RWPE2 (cell line): ENCODE data around the gene ACTA1.

ENCODE experiments used
- ATAC-seq: fragments of 200-7000 bp; cut with Tn5 transposase; 3 replicates; pipeline ENCODE4 v1.9.1; 2021; ENCODE audit warnings: low read depth
- DNase-seq: peaks from one replicate; pipeline ENCODE4 v3.0.0-alpha.2; 2020; ENCODE audit warnings: low spot score
- H3K27ac ChIP-seq: fragments of 450-650 bp; 2 replicates; pipeline ENCODE4 v1.5.1; 2017; ENCODE audit warnings: mild to moderate bottlenecking; ENCODE audit not compliant: poor library complexity, severe bottlenecking
- H3K27me3 ChIP-seq: fragments of 250-450 bp; sonication (Bioruptor Pico); 2 replicates; pipeline ENCODE4 v1.5.1; 2021; ENCODE audit warnings: mild to moderate bottlenecking, moderate library complexity; ENCODE audit not compliant: insufficient read depth, poor library complexity, severe bottlenecking
- H3K36me3 ChIP-seq: fragments of 250-450 bp; sonication (Bioruptor Pico); 2 replicates; pipeline ENCODE4 v1.5.1; 2020; ENCODE audit warnings: low read depth, mild to moderate bottlenecking, moderate library complexity
- H3K4me1 ChIP-seq: fragments of 250-450 bp; sonication (Bioruptor Pico); 2 replicates; pipeline ENCODE4 v1.5.1; 2021; ENCODE audit warnings: mild to moderate bottlenecking, moderate library complexity; ENCODE audit not compliant: insufficient read depth, poor library complexity, severe bottlenecking
- H3K4me3 ChIP-seq: fragments of 250-450 bp; sonication (Bioruptor Pico); 2 replicates; pipeline ENCODE4 v1.5.1; 2021; ENCODE audit warnings: mild to moderate bottlenecking, moderate library complexity; ENCODE audit not compliant: severe bottlenecking
- H3K9me3 ChIP-seq: fragments of 250-450 bp; sonication (Bioruptor Pico); 2 replicates; pipeline ENCODE4 v1.5.1; 2021; ENCODE audit warnings: mild to moderate bottlenecking, moderate library complexity; ENCODE audit not compliant: severe bottlenecking
- TF ChIP-seq, protein P1 (sequence below): fragments of 450-650 bp; IDR thresholded peaks from one replicate; pipeline ENCODE4 v1.5.1; 2017; ENCODE audit warnings: mild to moderate bottlenecking, moderate library complexity; ENCODE audit not compliant: poor library complexity, severe bottlenecking

The ACTA1 gene

DNA sequence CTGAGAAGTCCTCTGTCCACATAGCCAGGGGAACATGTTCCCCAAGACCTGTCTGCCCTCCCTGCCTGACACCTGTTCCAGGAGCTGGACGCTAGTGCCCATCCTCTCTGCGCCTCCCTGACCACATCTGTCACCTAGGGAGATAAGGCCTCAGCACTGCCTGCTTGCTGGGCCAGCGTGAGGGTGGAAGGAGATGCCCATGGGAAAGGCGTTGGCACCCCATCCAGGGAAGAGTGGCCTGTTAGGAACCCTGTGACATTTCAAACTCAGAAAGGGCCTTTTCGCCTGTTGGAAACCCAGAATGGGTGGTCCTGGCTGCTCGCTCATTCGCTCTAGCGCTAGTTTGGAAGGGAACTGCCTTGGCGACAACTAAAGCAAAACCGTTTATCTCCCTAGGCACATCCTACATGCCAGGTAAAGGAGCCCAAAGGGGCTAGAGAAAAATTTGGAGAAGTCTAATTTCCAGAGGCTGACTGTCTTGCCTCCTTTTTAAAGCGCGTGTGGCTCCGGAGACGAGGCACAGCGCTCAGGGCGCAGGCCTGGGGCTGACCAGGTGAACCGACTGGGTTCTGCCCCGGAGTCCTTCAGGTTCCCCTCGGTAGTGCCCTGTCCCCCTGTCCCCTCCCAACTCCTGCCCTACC, 410 bp downstream of the ACTA1 start:
- H3K27me3 ChIP-seq, result peaks cover 53% of the 10 kb centered on the region
- no peaks in the 10 kb centered on the region for H3K9me3 ChIP-seq
- H3K27ac ChIP-seq, result no peak overlapping the region
- no peaks in the 10 kb centered on the region for H3K36me3 ChIP-seq
- H3K4me1 ChIP-seq, result no peaks in the 10 kb centered on the region
- H3K4me3 ChIP-seq, result no peak overlapping the region
- TF ChIP-seq, protein P1, sequence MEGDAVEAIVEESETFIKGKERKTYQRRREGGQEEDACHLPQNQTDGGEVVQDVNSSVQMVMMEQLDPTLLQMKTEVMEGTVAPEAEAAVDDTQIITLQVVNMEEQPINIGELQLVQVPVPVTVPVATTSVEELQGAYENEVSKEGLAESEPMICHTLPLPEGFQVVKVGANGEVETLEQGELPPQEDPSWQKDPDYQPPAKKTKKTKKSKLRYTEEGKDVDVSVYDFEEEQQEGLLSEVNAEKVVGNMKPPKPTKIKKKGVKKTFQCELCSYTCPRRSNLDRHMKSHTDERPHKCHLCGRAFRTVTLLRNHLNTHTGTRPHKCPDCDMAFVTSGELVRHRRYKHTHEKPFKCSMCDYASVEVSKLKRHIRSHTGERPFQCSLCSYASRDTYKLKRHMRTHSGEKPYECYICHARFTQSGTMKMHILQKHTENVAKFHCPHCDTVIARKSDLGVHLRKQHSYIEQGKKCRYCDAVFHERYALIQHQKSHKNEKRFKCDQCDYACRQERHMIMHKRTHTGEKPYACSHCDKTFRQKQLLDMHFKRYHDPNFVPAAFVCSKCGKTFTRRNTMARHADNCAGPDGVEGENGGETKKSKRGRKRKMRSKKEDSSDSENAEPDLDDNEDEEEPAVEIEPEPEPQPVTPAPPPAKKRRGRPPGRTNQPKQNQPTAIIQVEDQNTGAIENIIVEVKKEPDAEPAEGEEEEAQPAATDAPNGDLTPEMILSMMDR, result no peak
- no peak for DNase-seq
- ATAC-seq, result no peak

DNA sequence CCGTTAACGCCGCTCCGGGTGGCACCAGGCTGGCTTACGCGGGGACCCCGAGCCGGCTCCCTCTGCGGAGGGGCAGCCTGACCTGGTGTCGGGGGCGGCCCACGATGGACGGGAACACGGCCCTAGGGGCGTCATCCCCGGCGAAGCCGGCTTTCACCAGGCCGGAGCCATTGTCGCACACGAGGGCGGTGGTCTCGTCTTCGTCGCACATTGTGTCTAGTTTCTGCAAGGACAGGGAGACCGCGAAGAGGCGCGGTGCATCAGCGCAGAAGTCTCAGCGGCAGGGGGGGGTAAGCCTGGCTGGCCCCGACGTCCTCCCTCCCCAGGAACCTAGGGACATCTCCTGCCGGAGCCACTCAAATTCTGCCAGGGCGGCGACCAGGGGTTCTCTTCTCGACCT, 989 bp downstream of the ACTA1 start:
- H3K4me3 ChIP-seq, result no peak overlapping the region
- ATAC-seq (no peak), DNase-seq (no peak)
- TF ChIP-seq, protein P1, result no peak
- no peak overlapping the region for H3K27ac ChIP-seq
- no peaks in the 10 kb centered on the region for H3K36me3 ChIP-seq
- peaks cover 53% of the 10 kb centered on the region for H3K27me3 ChIP-seq
- H3K9me3 ChIP-seq, result no peaks in the 10 kb centered on the region
- no peaks in the 10 kb centered on the region for H3K4me1 ChIP-seq

DNA sequence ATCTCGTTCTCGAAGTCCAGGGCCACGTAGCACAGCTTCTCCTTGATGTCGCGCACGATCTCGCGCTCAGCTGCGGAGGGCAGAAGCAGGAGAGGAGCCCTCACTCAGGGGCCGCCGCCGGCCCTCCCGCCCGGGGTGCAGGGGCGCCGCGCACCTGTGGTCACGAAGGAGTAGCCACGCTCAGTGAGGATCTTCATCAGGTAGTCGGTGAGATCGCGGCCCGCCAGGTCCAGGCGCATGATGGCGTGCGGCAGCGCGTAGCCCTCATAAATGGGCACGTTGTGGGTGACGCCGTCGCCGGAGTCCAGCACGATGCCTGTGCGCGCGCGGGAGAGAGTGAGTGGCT, 1.8 kb downstream of the ACTA1 start:
- peaks cover 53% of the 10 kb centered on the region for H3K27me3 ChIP-seq
- H3K9me3 ChIP-seq, result no peaks in the 10 kb centered on the region
- no peak overlapping the region for H3K4me3 ChIP-seq

DNA sequence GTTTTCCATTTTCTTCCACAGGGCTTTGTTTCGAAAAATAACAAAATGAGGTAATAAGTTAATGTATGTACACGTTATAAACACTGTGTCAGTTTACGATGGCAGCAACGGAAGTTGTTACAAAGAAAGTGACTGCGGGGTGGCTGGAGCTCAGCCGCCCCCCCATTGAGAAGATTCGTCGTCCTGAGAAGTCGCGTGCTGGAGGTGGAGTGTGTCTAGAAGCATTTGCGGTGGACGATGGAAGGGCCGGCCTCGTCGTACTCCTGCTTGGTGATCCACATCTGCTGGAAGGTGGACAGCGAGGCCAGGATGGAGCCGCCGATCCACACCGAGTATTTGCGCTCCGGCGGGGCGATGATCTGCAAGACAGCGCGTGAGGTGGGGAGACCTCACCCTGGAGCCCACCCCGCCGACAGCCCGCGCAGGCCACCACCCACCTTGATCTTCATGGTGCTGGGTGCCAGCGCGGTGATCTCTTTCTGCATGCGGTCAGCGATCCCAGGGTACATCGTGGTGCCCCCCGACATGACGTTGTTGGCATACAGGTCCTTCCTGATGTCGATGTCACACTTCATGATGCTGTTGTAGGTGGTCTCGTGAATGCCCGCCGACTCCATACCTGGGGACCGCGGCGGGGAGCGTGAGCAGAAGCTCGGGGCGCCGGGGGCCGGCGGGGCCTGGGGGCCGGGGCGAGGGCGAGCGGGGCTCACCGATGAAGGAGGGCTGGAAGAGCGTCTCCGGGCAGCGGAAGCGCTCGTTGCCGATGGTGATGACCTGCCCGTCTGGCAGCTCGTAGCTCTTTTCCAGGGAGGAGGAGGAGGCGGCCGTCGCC, 2.4 kb downstream of the ACTA1 start:
- Histone ChIP-seq H3K4me1 (no peaks in the 10 kb centered on the region), H3K27ac (no peak overlapping the region), H3K36me3 (no peaks in the 10 kb centered on the region), H3K9me3 (no peaks in the 10 kb centered on the region), H3K4me3 (no peak overlapping the region), H3K27me3 (peaks cover 53% of the 10 kb centered on the region)
- no peak for ATAC-seq
- TF ChIP-seq, protein P1, result no peak
- no peak for DNase-seq

More for the DNA sequence above, 1.8 kb downstream of the ACTA1 start:
- ATAC-seq, result no peak
- no peak for DNase-seq
- H3K4me1 ChIP-seq, result no peaks in the 10 kb centered on the region
- TF ChIP-seq, protein P1, result no peak
- no peaks in the 10 kb centered on the region for H3K36me3 ChIP-seq
- H3K27ac ChIP-seq, result no peak overlapping the region
